ENCODE results near the gene PSAP. TPM values are rescaled to one million over a fixed set of nuclear protein-coding genes. Genes with fewer than 3 reads are reported as not detected.

The PSAP gene
- total RNA-seq, 1 donor from 2014 or later = 510 TPM

DNA sequence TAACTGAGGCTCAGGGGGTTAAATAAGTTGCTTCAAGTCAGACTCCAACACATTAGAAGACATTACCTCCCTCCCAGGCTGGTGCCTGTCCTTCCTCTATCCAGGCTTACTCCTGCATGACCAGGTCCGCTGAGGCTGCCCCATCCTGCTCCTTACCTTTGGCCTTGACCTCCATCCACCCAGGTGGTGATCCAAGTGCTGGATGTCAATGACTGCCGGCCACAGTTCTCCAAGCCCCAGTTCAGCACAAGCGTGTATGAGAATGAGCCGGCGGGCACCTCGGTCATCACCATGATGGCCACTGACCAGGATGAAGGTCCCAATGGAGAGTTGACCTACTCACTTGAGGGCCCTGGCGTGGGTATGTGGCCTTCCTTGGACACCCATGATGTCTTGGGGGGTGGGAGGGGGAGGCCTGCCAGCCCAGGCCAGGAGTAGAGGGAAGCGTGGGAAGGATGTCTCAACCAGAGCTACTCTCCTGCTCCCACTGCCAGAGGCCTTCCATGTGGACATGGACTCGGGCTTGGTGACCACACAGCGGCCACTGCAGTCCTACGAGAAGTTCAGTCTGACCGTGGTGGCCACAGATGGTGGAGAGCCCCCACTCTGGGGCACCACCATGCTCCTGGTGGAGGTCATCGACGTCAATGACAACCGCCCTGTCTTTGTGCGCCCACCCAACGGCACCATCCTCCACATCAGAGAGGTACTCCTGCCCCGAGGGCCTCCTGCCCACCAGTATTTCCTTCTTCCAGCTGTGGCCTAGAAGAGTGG lies 48.1 kb downstream of the PSAP start:
- DNase-seq (ENCODE audit: low spot score, unreplicated experiment) = no peak
- H3K27ac Mint-ChIP-seq = no peak overlapping the region
- no peaks in the 10 kb centered on the region for H3K36me3 Mint-ChIP-seq (ENCODE audit: insufficient read depth)
- TF ChIP-seq, protein P1, sequence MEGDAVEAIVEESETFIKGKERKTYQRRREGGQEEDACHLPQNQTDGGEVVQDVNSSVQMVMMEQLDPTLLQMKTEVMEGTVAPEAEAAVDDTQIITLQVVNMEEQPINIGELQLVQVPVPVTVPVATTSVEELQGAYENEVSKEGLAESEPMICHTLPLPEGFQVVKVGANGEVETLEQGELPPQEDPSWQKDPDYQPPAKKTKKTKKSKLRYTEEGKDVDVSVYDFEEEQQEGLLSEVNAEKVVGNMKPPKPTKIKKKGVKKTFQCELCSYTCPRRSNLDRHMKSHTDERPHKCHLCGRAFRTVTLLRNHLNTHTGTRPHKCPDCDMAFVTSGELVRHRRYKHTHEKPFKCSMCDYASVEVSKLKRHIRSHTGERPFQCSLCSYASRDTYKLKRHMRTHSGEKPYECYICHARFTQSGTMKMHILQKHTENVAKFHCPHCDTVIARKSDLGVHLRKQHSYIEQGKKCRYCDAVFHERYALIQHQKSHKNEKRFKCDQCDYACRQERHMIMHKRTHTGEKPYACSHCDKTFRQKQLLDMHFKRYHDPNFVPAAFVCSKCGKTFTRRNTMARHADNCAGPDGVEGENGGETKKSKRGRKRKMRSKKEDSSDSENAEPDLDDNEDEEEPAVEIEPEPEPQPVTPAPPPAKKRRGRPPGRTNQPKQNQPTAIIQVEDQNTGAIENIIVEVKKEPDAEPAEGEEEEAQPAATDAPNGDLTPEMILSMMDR (IDR thresholded peaks at IDR 0.05; ENCODE audit: unreplicated experiment) = no peak
- H3K4me3 Mint-ChIP-seq (ENCODE audit: low read depth) = no peak overlapping the region
- no peaks in the 10 kb centered on the region for H3K9me3 Mint-ChIP-seq (ENCODE audit: low read depth)
- peaks cover 4% of the 10 kb centered on the region for H3K4me1 Mint-ChIP-seq (ENCODE audit: low read depth)
- H3K27me3 Mint-ChIP-seq = peaks cover 25% of the 10 kb centered on the region

DNA sequence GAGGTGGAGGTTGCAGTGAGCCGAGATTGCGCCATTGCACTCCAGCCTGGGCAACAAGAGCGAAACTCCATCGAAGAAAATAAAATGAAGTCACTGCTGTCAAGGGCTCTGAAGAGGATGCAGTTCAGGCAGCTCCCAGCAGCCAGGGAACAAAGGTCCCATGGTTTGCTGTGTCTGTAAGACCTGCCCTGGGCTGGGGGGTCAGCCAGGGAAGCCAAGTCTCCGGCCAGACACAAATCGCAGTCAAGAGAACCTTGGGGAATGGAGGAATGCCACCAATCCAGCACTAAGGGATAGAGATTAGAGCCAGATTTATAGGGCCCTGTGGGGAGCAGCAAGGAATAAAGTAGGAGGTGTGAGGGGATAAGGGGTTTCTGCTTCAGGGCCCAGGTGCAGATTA lies 48.8 kb downstream of the PSAP start:
- H3K9me3 Mint-ChIP-seq (ENCODE audit: low read depth) = no peaks in the 10 kb centered on the region
- H3K27ac Mint-ChIP-seq = no peak overlapping the region
- no peak overlapping the region for H3K4me3 Mint-ChIP-seq (ENCODE audit: low read depth)
- TF ChIP-seq, protein P1 (IDR thresholded peaks at IDR 0.05; ENCODE audit: unreplicated experiment) = no peak
- H3K4me1 Mint-ChIP-seq (ENCODE audit: low read depth) = peaks cover 4% of the 10 kb centered on the region
- DNase-seq (ENCODE audit: low spot score, unreplicated experiment) = no peak
- H3K36me3 Mint-ChIP-seq (ENCODE audit: insufficient read depth) = no peaks in the 10 kb centered on the region
- H3K27me3 Mint-ChIP-seq = peaks cover 25% of the 10 kb centered on the region

DNA sequence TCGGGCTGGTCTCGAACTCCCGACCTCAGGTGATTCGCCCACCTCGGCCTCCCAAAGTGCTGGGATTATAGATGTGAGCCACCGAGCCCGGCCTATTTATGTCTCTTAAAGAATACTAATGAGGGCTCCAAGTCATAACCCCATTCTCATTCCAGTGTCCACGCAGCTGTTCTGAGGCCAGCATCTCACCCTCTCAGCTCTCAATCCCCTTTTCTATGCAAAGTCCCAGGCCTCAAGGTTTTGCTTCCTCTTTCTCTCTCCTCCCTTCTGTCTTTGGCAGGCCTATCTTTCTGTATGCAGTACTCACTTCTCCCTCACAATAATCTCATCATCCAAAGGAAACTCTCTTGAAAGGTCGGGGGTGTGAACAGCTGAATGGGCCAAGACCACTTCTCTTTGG lies 49.7 kb downstream of the PSAP start:
- Mint-ChIP-seq H3K4me1 (ENCODE audit: low read depth) (peaks cover 4% of the 10 kb centered on the region), H3K9me3 (ENCODE audit: low read depth) (no peaks in the 10 kb centered on the region), H3K4me3 (ENCODE audit: low read depth) (no peak overlapping the region), H3K27ac (no peak overlapping the region), H3K36me3 (ENCODE audit: insufficient read depth) (no peaks in the 10 kb centered on the region), H3K27me3 (peaks cover 28% of the 10 kb centered on the region)
- DNase-seq (ENCODE audit: low spot score, unreplicated experiment) = no peak
- TF ChIP-seq, protein P1 (IDR thresholded peaks at IDR 0.05; ENCODE audit: unreplicated experiment) = no peak

DNA sequence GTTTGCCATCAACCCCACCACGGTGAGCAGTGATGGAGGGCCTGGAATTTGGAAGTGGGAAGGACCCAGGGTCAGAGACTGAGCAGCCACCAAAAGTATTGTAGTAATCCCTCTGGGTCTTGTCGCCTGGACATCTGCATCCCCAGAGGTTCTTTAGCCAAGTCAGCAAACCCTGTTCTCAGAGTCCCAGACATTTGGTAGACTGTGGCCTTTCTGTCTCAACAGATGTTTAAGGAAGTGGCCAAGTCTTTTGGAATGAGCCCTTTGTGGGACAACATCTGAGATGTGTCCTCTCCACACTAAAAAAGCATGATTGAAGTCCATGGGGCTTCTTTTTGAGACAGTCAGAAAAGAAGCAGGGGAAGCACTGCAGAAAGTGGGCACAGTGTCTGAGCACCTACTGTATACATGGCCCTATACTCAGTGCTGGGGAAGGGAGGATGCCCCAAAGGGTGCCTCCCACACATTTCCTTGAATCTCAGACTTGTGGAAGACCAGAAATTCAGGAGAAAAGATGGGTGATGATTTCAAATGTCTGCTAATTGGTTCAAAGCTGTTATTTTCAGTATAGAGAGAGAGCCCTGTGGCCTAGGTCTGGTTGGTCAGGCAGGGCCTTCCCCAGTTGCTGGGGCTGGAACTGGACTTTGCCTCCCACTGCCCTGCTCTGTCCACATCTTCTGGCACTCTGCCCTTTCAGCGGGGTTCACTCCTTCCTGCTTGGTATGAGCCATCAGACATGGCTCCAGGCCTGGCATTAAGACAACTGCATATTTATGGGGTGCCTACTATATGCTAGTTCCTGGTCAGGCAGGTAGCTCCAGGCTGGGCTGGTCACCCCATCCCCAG lies 51.2 kb downstream of the PSAP start:
- Mint-ChIP-seq H3K36me3 (ENCODE audit: insufficient read depth) (no peaks in the 10 kb centered on the region), H3K27me3 (peaks cover 20% of the 10 kb centered on the region), H3K4me1 (ENCODE audit: low read depth) (peaks cover 2% of the 10 kb centered on the region), H3K9me3 (ENCODE audit: low read depth) (no peaks in the 10 kb centered on the region), H3K27ac (no peak overlapping the region), H3K4me3 (ENCODE audit: low read depth) (no peak overlapping the region)
- DNase-seq (ENCODE audit: low spot score, unreplicated experiment) = no peak
- TF ChIP-seq, protein P1 (IDR thresholded peaks at IDR 0.05; ENCODE audit: unreplicated experiment) = no peak

DNA sequence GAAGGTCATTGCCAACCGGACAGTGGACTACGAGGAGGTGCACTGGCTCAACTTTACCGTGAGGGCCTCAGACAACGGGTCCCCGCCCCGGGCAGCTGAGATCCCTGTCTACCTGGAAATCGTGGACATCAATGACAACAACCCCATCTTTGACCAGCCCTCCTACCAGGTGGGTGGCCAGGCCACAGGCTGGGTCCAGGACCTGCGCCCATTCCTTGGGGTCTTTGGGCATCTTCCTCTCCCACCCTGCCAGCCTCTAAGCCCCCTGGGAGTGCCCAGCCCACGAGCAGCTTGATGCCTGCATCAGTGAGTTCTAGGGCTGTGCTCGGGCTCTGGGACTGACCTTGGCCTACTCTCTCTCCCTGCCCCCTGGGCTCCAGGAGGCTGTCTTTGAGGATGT lies 51.9 kb downstream of the PSAP start:
- Mint-ChIP-seq H3K27ac (no peak overlapping the region), H3K36me3 (ENCODE audit: insufficient read depth) (no peaks in the 10 kb centered on the region), H3K4me3 (ENCODE audit: low read depth) (no peak overlapping the region), H3K4me1 (ENCODE audit: low read depth) (no peaks in the 10 kb centered on the region), H3K27me3 (peaks cover 13% of the 10 kb centered on the region), H3K9me3 (ENCODE audit: low read depth) (no peaks in the 10 kb centered on the region)
- TF ChIP-seq, protein P1 (IDR thresholded peaks at IDR 0.05; ENCODE audit: unreplicated experiment) = no peak
- DNase-seq (ENCODE audit: low spot score, unreplicated experiment) = no peak
